Measurements from ENCODE around the gene ZNF605. TPM values are rescaled to one million over a fixed set of nuclear protein-coding genes. Genes with fewer than 3 reads are reported as not detected.

ZNF605 gene
- total RNA-seq, 1 experiment from 2014 or later = 19.3 TPM

DNA sequence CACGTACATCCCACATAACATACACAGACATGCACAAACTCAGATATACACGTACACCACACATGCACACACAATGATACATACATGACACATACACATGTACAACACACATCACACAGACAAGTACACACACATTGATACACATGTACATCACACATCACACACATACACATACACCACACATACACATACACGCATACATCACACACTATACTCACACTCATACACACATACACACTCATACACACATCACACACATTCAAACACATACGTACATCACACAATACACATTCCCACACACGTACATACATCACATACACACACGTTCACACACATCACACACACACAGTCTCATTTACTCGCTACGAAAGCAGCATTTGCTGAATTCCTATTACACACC is 4.5 kb downstream of the ZNF605 start:
- H3K23ac ChIP-seq (ENCODE audit: insufficient read length, low read depth, low read length) = no peak overlapping the region
- no peak for DNase-seq
- H2AFZ ChIP-seq (ENCODE audit: low read length) = no peak overlapping the region
- H2AK5ac ChIP-seq (ENCODE audit: insufficient read length, low read length) = no peak overlapping the region
- H3K4me1 ChIP-seq (ENCODE audit: insufficient read depth, low read length) = no peaks in the 10 kb centered on the region
- H3K27me3 Mint-ChIP-seq (ENCODE audit: low read depth) = peaks cover 2% of the 10 kb centered on the region
- TF ChIP-seq, protein P1, sequence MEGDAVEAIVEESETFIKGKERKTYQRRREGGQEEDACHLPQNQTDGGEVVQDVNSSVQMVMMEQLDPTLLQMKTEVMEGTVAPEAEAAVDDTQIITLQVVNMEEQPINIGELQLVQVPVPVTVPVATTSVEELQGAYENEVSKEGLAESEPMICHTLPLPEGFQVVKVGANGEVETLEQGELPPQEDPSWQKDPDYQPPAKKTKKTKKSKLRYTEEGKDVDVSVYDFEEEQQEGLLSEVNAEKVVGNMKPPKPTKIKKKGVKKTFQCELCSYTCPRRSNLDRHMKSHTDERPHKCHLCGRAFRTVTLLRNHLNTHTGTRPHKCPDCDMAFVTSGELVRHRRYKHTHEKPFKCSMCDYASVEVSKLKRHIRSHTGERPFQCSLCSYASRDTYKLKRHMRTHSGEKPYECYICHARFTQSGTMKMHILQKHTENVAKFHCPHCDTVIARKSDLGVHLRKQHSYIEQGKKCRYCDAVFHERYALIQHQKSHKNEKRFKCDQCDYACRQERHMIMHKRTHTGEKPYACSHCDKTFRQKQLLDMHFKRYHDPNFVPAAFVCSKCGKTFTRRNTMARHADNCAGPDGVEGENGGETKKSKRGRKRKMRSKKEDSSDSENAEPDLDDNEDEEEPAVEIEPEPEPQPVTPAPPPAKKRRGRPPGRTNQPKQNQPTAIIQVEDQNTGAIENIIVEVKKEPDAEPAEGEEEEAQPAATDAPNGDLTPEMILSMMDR (conservative IDR thresholded peaks at IDR 0.05) = no peak
- no peak overlapping the region for H2BK5ac ChIP-seq (ENCODE audit: insufficient read length, low read length)
- no peak overlapping the region for H3K4me3 Mint-ChIP-seq
- peaks cover 50 to 67% of the 10 kb centered on the region in 2 experiments for H3K9me3 Mint-ChIP-seq
- H3K23me2 ChIP-seq (ENCODE audit: insufficient read length, low read depth, low read length, poor library complexity, severe bottlenecking) = peaks cover 2% of the 10 kb centered on the region
- H2BK12ac ChIP-seq (ENCODE audit: insufficient read length, low read depth, low read length) = no peak overlapping the region
- H2BK120ac ChIP-seq (ENCODE audit: low read depth, low read length, poor library complexity, severe bottlenecking) = no peak overlapping the region
- no peak overlapping the region for H3K56ac ChIP-seq (ENCODE audit: insufficient read length, low read depth, low read length)
- H4K8ac ChIP-seq (replicated peaks; ENCODE audit: insufficient read length, low read depth, low read length) = no peak overlapping the region
- no peak overlapping the region for H3K14ac ChIP-seq (ENCODE audit: insufficient read depth, low read length)
- 100% methylated on average over 6 of the region's 8 CpGs for WGBS (ENCODE audit: extremely low coverage, insufficient read length, low lambda C conversion rate)
- no peak overlapping the region for H2BK20ac ChIP-seq (ENCODE audit: low read depth, low read length, poor library complexity, severe bottlenecking)
- no peak overlapping the region for H3K4me2 ChIP-seq (ENCODE audit: insufficient read depth, insufficient read length, low read length)
- H3K4ac ChIP-seq (ENCODE audit: low read depth, low read length) = no peak overlapping the region
- no peak overlapping the region for H4K5ac ChIP-seq (ENCODE audit: insufficient read length, low read depth, low read length)
- H3K18ac ChIP-seq (ENCODE audit: insufficient read length, low read depth, low read length) = no peak overlapping the region
- H3K4me1 Mint-ChIP-seq = peaks cover 11% of the 10 kb centered on the region in 2 experiments
- H3K79me2 ChIP-seq (ENCODE audit: insufficient read depth, low read length) = peaks cover 5% of the 10 kb centered on the region; the same call in 1 of the 2 replicates
- H3T11ph ChIP-seq (ENCODE audit: low read length) = no peak overlapping the region
- no peak overlapping the region for H4K91ac ChIP-seq (ENCODE audit: insufficient read length, low read depth, low read length)
- H4K20me1 ChIP-seq (ENCODE audit: control insufficient read depth, insufficient read depth, insufficient read length) = no peaks in the 10 kb centered on the region
- H3K27ac ChIP-seq (ENCODE audit: insufficient read length, low read depth, low read length) = no peak overlapping the region
- H3K79me1 ChIP-seq (ENCODE audit: insufficient read depth, low read depth, low read length, poor library complexity, severe bottlenecking) = no peaks in the 10 kb centered on the region
- no peak overlapping the region for H3K9ac ChIP-seq (ENCODE audit: extremely low read depth, insufficient read length, low read length)
- H3K36me3 Mint-ChIP-seq (ENCODE audit: insufficient read depth in 1 of 3, low read depth in 3 of 3) = peaks cover 45 to 53% (median 47%) of the 10 kb centered on the region in 3 experiments
- H3K9me3 ChIP-seq (ENCODE audit: control insufficient read depth, low read depth, low read length) = peaks cover 42% of the 10 kb centered on the region
- no peak overlapping the region for H2BK15ac ChIP-seq (ENCODE audit: low read depth, low read length)
- H3K27me3 ChIP-seq (ENCODE audit: insufficient read depth, low read length) = no peaks in the 10 kb centered on the region
- H3K27ac Mint-ChIP-seq = no peak overlapping the region
